HepG2 (cell line): ENCODE measurements around the gene EIF1AD. TPM values are rescaled to one million over a fixed set of nuclear protein-coding genes. Genes with fewer than 3 reads are reported as not detected.
A peak's percentile ranks its signal among the peaks of the same experiment; 100 is the strongest.

Source experiments
- CBX2 ChIP-seq, 2 experiments: fragments of 200-600 bp in 1 of 2; sonication (generic); formaldehyde crosslinking in 1 of 2; IDR thresholded peaks; 2 replicates each; pipeline versions ENCODE4 v1.7.0 to v1.8.1; 2018 to 2022; ENCODE audit warnings: low read depth in 2 of 2, low read length in 1 of 2, mild to moderate bottlenecking in 1 of 2, missing genetic modification reagents in 1 of 2
- CREB1 ChIP-seq, 2 experiments: fragments of 450-650 bp in 1 of 2; IDR thresholded peaks; 2 replicates each; pipeline ENCODE4 v1.6.1; 2016 to 2017; ENCODE audit warnings: control low read depth in 1 of 2, mild to moderate bottlenecking in 1 of 2, missing compliant biosample characterization in 1 of 2, missing genetic modification characterization in 1 of 2
- ETV6 ChIP-seq: sonication (generic); formaldehyde crosslinking; conservative IDR thresholded peaks from 2 replicates; pipeline ENCODE4 v1.4.0; 2020; ENCODE audit warnings: missing genetic modification reagents
- HCFC1 ChIP-seq: fragments of 150-350 bp; IDR thresholded peaks from 2 replicates; pipeline ENCODE4 v1.6.1; 2014; ENCODE audit warnings: low read depth, low read length
- MBNL3 ChIP-seq: fragments of 250-450 bp; sonication (Bioruptor Pico); conservative IDR thresholded peaks from 2 replicates; pipeline ENCODE4 v1.8.0; 2022; ENCODE audit warnings: mild to moderate bottlenecking, inconsistent platforms
- MTA1 ChIP-seq: sonication (generic); formaldehyde crosslinking; IDR thresholded peaks from 2 replicates; pipeline ENCODE4 v1.4.0; 2020; ENCODE audit warnings: missing genetic modification reagents, mild to moderate bottlenecking, borderline replicate concordance
- PATZ1 ChIP-seq: sonication (generic); formaldehyde crosslinking; IDR thresholded peaks from 2 replicates; pipeline ENCODE4 v1.4.0; 2020; ENCODE audit warnings: missing genetic modification reagents
- PBX2 ChIP-seq: IDR thresholded peaks from 2 replicates; pipeline ENCODE4 v1.6.1; 2016; ENCODE audit warnings: control low read depth
- PHF21A ChIP-seq: sonication (generic); formaldehyde crosslinking; IDR thresholded peaks from 2 replicates; pipeline ENCODE4 v1.5.0; 2020; ENCODE audit warnings: mild to moderate bottlenecking, missing genetic modification reagents
- PRDM10 ChIP-seq: sonication (generic); formaldehyde crosslinking; IDR thresholded peaks from 2 replicates; pipeline ENCODE4 v1.4.0; 2020; ENCODE audit warnings: low read depth, missing genetic modification reagents
- YY1 ChIP-seq: IDR thresholded peaks from 2 replicates; pipeline ENCODE4 v1.6.1; 2011; ENCODE audit warnings: low read length, low read depth, moderate library complexity, mild to moderate bottlenecking; ENCODE audit not compliant: insufficient read depth, insufficient replicate concordance
- ZBTB7B ChIP-seq: sonication (generic); formaldehyde crosslinking; IDR thresholded peaks from 2 replicates; pipeline ENCODE4 v1.4.0; 2020; ENCODE audit warnings: missing genetic modification reagents
- ZNF615 ChIP-seq: sonication (generic); formaldehyde crosslinking; IDR thresholded peaks from 2 replicates; pipeline ENCODE4 v1.5.0; 2020; ENCODE audit warnings: mild to moderate bottlenecking, missing genetic modification reagents, borderline replicate concordance
- polyA plus RNA-seq, 8 experiments: library from polyadenylated mRNA; depleted of rRNA in 3 of 8; stranded (reverse) in 7 of 8; unstranded in 1 of 8; fragments of >200 nt; fragmentation: Illumina TruSeq in 4 of 8; extraction: Trizol in 4 of 8; gene quantifications; 2 replicates each; pipeline versions ENCODE4 v1.2.1 to v1.2.3, GENCODE V29; 2011 to 2016; ENCODE audit warnings: low read depth in 4 of 8, missing spikeins in 1 of 8, mixed read lengths in 1 of 8; ENCODE audit not compliant: insufficient read depth in 1 of 8
- total RNA-seq, 5 experiments: library from RNA; depleted of rRNA; stranded (reverse); fragments of >200 nt; fragmentation: Illumina TruSeq; extraction: Trizol; gene quantifications; 2 replicates each; pipeline ENCODE4 v1.2.3, GENCODE V29; 2016; ENCODE audit warnings: low read depth in 1 of 5
- TF ChIP-seq, protein P1 (sequence below): sonication (generic); IDR thresholded peaks from 2 replicates; pipeline ENCODE4 v1.6.1; 2016; ENCODE audit warnings: low read depth, borderline replicate concordance
- TF ChIP-seq, protein P2 (sequence below): sonication (generic); formaldehyde crosslinking; IDR thresholded peaks from 2 replicates; pipeline ENCODE4 v1.8.0; 2022; ENCODE audit warnings: mild to moderate bottlenecking, missing genetic modification reagents, moderate library complexity
- TF ChIP-seq, protein P3 (sequence below): sonication (generic); formaldehyde crosslinking; IDR thresholded peaks from 2 replicates; pipeline ENCODE4 v1.5.1; 2020; ENCODE audit warnings: mild to moderate bottlenecking, missing genetic modification reagents

EIF1AD gene
- total and polyA plus RNA-seq, 2 of the 13 experiments (the other 11 are each of a cell fraction or from before 2014, with no cell fraction given): 18.2 to 30.8 TPM

GRCh38 chr11:66045177-66045639, 43.3 kb upstream of the EIF1AD start (continued):
- TF ChIP-seq, protein P1, sequence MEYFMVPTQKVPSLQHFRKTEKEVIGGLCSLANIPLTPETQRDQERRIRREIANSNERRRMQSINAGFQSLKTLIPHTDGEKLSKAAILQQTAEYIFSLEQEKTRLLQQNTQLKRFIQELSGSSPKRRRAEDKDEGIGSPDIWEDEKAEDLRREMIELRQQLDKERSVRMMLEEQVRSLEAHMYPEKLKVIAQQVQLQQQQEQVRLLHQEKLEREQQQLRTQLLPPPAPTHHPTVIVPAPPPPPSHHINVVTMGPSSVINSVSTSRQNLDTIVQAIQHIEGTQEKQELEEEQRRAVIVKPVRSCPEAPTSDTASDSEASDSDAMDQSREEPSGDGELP: peak; percentile 89
- no peak for TF ChIP-seq PHF21A
- TF ChIP-seq MTA1 (CRISPR knock-in tag): 0 out of 2 replicates have a peak, but pooled peaks have one; percentile 25
- no peak for TF ChIP-seq MBNL3 (CRISPR knock-in tag)
- no peak; the same call in 1 of the 2 replicates for TF ChIP-seq ZBTB7B (CRISPR knock-in tag)
- TF ChIP-seq, protein P2, sequence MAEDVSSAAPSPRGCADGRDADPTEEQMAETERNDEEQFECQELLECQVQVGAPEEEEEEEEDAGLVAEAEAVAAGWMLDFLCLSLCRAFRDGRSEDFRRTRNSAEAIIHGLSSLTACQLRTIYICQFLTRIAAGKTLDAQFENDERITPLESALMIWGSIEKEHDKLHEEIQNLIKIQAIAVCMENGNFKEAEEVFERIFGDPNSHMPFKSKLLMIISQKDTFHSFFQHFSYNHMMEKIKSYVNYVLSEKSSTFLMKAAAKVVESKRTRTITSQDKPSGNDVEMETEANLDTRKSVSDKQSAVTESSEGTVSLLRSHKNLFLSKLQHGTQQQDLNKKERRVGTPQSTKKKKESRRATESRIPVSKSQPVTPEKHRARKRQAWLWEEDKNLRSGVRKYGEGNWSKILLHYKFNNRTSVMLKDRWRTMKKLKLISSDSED (CRISPR knock-in tag): no peak
- peak; percentile 93 for TF ChIP-seq PATZ1 (CRISPR knock-in tag)
- peak; percentile 20; the same call in 1 of the 2 replicates for TF ChIP-seq HCFC1
- TF ChIP-seq CBX2 (IDR thresholded peaks at IDR 0.05; ENCODE audit: low read depth, low read length): no peak
- TF ChIP-seq CBX2 (CRISPR knock-in tag; IDR thresholded peaks at IDR 0.05; ENCODE audit: low read depth): no peak
- TF ChIP-seq YY1: peak; percentile 62
- no peak for TF ChIP-seq PRDM10
- TF ChIP-seq, protein P3, sequence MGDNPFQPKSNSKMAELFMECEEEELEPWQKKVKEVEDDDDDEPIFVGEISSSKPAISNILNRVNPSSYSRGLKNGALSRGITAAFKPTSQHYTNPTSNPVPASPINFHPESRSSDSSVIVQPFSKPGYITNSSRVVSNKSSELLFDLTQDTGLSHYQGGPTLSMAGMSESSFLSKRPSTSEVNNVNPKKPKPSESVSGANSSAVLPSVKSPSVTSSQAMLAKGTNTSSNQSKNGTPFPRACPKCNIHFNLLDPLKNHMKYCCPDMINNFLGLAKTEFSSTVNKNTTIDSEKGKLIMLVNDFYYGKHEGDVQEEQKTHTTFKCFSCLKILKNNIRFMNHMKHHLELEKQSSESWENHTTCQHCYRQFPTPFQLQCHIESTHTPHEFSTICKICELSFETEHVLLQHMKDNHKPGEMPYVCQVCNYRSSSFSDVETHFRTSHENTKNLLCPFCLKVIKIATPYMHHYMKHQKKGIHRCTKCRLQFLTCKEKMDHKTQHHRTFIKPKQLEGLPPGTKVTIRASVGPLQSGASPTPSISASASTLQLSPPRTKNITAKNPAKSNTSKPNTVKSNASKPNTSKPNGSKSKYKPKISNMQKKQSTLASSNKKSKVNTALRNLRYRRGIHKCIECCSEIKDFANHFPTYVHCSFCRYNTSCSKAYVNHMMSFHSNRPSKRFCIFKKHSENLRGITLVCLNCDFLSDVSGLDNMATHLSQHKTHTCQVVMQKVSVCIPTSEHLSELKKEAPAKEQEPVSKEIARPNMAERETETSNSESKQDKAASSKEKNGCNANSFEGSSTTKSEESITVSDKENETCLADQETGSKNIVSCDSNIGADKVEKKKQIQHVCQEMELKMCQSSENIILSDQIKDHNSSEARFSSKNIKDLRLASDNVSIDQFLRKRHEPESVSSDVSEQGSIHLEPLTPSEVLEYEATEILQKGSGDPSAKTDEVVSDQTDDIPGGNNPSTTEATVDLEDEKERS (CRISPR knock-in tag): no peak
- no peak for TF ChIP-seq PBX2 (CRISPR knock-in tag)
- TF ChIP-seq CREB1 (IDR thresholded peaks at IDR 0.05): no peak
- TF ChIP-seq CREB1 (CRISPR knock-in tag; IDR thresholded peaks at IDR 0.05): no peak
- TF ChIP-seq ZNF615: no peak
- TF ChIP-seq ETV6 (CRISPR knock-in tag): no peak
